Type B pancreatic cell (in vitro differentiated cells): ENCODE results near the gene SPATA33. TPM values are rescaled to one million over a fixed set of nuclear protein-coding genes. Genes with fewer than 3 reads are reported as not detected.

Experiments used
- DNase-seq: peaks from one replicate; pipeline ENCODE4 v3.0.0; 2021; ENCODE audit warnings: mixed read lengths; ENCODE audit not compliant: unreplicated experiment; ENCODE audit errors: extremely low spot score
- H3K27ac Mint-ChIP-seq: 2 replicates; pipeline ENCODE4 v1.8.0; 2021; ENCODE audit warnings: mild to moderate bottlenecking, mixed read lengths
- H3K27me3 Mint-ChIP-seq: 2 replicates; pipeline ENCODE4 v1.8.0; 2021; ENCODE audit warnings: mixed read lengths
- H3K36me3 Mint-ChIP-seq: 2 replicates; pipeline ENCODE4 v1.8.0; 2021; ENCODE audit warnings: mixed read lengths
- H3K4me1 Mint-ChIP-seq: one replicate; pipeline ENCODE4 v1.8.0; 2021; ENCODE audit warnings: mixed read lengths; ENCODE audit not compliant: unreplicated experiment
- H3K4me3 Mint-ChIP-seq: 2 replicates; pipeline ENCODE4 v1.8.0; 2021; ENCODE audit warnings: mild to moderate bottlenecking, mixed read lengths
- H3K9me3 Mint-ChIP-seq: 2 replicates; pipeline ENCODE4 v1.8.0; 2021; ENCODE audit warnings: mixed read lengths
- total RNA-seq: library from RNA; stranded (reverse); gene quantifications from 2 replicates; pipeline ENCODE4 v1.2.1, GENCODE V29; 2021; ENCODE audit warnings: low replicate concordance
- TF ChIP-seq, protein P1 (sequence below): fragments of 200-600 bp; sonication (generic); conservative IDR thresholded peaks from 2 replicates; pipeline ENCODE4 v1.5.0; 2021; ENCODE audit warnings: antibody characterized with exemption, mild to moderate bottlenecking

The SPATA33 gene
- total RNA-seq, 1 donor from 2014 or later, result 23.2 TPM

DNA sequence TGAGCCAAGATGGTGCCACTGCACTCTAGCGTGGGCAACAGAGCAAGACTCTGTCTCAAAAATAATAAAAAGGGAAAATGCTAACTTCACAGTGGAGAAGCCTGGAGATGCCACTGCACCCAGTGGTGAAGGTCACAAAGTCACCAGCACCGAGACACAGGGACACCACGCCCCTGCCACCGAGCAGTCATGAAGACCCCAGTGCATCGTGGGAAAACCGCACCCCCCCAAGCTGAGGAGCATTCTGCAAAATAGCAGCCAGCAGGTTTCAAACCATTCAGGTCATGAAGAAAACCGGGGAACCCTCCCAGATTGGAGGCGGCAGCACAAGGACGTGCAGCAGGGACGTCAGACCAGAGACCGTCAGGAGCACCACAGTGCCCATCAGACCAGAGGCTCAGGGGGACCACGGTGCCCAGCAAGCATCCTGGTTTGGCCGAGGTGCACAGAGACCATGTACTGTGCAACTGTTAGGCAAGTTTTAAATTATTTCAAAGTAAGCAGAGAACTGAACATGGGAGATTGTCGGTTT lies 13.8 kb upstream of the SPATA33 start:
- H3K9me3 Mint-ChIP-seq, result no peaks in the 10 kb centered on the region
- no peaks in the 10 kb centered on the region for H3K36me3 Mint-ChIP-seq
- no peak for DNase-seq
- no peaks in the 10 kb centered on the region for H3K27me3 Mint-ChIP-seq
- H3K4me1 Mint-ChIP-seq, result peaks cover 9% of the 10 kb centered on the region
- TF ChIP-seq, protein P1, sequence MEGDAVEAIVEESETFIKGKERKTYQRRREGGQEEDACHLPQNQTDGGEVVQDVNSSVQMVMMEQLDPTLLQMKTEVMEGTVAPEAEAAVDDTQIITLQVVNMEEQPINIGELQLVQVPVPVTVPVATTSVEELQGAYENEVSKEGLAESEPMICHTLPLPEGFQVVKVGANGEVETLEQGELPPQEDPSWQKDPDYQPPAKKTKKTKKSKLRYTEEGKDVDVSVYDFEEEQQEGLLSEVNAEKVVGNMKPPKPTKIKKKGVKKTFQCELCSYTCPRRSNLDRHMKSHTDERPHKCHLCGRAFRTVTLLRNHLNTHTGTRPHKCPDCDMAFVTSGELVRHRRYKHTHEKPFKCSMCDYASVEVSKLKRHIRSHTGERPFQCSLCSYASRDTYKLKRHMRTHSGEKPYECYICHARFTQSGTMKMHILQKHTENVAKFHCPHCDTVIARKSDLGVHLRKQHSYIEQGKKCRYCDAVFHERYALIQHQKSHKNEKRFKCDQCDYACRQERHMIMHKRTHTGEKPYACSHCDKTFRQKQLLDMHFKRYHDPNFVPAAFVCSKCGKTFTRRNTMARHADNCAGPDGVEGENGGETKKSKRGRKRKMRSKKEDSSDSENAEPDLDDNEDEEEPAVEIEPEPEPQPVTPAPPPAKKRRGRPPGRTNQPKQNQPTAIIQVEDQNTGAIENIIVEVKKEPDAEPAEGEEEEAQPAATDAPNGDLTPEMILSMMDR, result no peak
- no peak overlapping the region for H3K4me3 Mint-ChIP-seq
- no peak overlapping the region for H3K27ac Mint-ChIP-seq

DNA sequence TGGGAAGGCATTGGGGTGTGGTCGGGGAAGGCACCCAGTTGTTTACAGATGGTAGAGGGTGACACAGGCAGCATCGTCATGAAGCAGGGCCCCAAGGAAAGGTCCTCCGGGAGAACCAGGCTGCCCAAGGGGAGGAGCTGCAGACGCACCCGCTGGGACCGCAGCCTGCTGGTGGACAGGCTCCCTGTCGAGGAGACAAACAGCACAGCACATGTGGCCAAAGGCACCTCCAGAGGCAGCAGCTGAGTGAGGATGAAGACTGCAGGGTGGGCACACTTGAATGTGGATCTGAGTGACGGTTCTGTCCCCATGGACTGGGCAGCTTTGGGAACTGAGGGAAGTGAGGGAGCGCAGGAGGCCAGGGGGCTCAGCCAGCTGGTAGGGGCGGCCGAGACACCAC lies 12.5 kb upstream of the SPATA33 start:
- H3K27me3 Mint-ChIP-seq, result no peaks in the 10 kb centered on the region
- DNase-seq, result no peak
- H3K36me3 Mint-ChIP-seq, result no peaks in the 10 kb centered on the region
- H3K4me3 Mint-ChIP-seq, result no peak overlapping the region
- peaks cover 9% of the 10 kb centered on the region for H3K4me1 Mint-ChIP-seq
- TF ChIP-seq, protein P1, result no peak
- no peaks in the 10 kb centered on the region for H3K9me3 Mint-ChIP-seq
- no peak overlapping the region for H3K27ac Mint-ChIP-seq

GRCh38 chr16:89646270-89646669 lies 11.4 kb upstream of the SPATA33 start:
- no peak for DNase-seq
- Mint-ChIP-seq H3K4me1 (no peaks in the 10 kb centered on the region), H3K9me3 (no peaks in the 10 kb centered on the region), H3K36me3 (no peaks in the 10 kb centered on the region), H3K4me3 (no peak overlapping the region), H3K27ac (no peak overlapping the region), H3K27me3 (no peaks in the 10 kb centered on the region)
- TF ChIP-seq, protein P1, result no peak

DNA sequence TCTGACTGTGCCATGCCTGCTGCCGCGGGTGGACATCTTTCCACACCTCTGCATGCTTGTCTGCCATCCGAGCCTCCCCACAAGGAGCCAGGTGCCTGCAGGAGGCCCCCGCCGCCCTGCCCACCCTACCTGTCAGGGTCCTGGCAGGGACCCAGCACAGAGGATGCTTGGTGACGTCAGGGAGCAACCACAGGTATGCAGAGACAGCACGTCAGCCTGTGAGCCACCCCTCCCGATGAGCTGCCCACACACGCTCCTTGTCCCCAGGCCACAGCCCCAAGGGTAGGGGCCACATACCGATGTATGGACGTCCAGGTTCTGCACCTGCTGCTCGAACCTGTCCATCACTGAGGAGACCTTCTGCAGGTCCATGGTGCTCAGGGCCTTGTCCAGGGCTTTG lies 10.7 kb upstream of the SPATA33 start:
- H3K9me3 Mint-ChIP-seq, result no peaks in the 10 kb centered on the region
- H3K27ac Mint-ChIP-seq, result no peak overlapping the region
- no peaks in the 10 kb centered on the region for H3K27me3 Mint-ChIP-seq
- no peak overlapping the region for H3K4me3 Mint-ChIP-seq
- H3K4me1 Mint-ChIP-seq, result no peaks in the 10 kb centered on the region
- DNase-seq, result no peak
- TF ChIP-seq, protein P1, result no peak
- no peaks in the 10 kb centered on the region for H3K36me3 Mint-ChIP-seq

DNA sequence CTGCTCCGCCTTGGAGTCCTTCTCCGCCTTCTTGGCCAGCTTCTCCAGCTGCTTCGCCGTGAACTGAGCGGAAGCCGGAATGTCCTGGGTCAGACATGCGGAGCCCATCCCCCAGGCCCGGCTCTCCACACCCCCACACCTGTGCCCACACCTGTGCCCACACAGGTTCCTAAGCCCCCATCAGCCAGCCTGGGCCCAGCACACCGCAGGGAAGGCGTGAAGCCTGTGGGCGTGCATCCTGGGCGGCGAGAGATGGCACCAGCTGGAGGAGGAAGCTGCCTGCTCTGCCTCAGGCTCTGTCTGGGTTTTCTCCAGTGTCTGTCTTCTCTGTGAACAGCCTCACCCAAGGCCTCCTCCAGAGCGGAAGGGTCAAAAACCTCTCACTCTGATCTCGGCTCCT lies 6.1 kb upstream of the SPATA33 start:
- H3K36me3 Mint-ChIP-seq, result no peaks in the 10 kb centered on the region
- H3K4me3 Mint-ChIP-seq, result no peak overlapping the region
- H3K27me3 Mint-ChIP-seq, result no peaks in the 10 kb centered on the region
- DNase-seq, result no peak
- no peaks in the 10 kb centered on the region for H3K9me3 Mint-ChIP-seq
- no peak overlapping the region for H3K27ac Mint-ChIP-seq
- TF ChIP-seq, protein P1, result no peak
- peaks cover 4% of the 10 kb centered on the region for H3K4me1 Mint-ChIP-seq
